ENCODE measurements around the gene P2RY8.
A peak's percentile ranks its signal among the peaks of the same experiment; 100 is the strongest.
"Not testable (repeated sequence)": the region's sequence is repeated elsewhere in the genome, so short reads cannot be mapped to it uniquely, and the experiment has no call there.

Gene P2RY8

GRCh38 chrX:1542994-1543725, 6.2 kb upstream of the P2RY8 start:
- DNase-seq: no peak

DNA sequence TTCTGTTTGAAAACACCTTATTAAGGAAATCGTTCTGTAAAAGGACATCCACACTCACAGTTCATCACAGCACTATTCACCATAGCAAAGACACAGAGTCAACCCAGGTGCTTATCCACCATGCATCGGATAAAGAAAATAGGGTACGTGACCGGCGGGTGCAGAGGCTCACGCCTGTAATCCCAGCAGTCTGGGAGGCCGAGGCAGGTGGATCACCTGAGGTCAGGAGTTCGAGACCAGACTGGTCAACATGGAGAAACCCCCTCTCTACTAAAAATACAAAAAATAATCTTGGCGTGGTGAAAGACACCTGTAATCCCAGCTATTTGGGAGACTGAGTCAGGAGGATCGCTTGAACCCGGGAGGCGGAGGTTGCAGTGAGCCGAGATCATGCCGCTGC, 2.2 kb upstream of the P2RY8 start:
- not testable (repeated sequence) for DNase-seq

DNA sequence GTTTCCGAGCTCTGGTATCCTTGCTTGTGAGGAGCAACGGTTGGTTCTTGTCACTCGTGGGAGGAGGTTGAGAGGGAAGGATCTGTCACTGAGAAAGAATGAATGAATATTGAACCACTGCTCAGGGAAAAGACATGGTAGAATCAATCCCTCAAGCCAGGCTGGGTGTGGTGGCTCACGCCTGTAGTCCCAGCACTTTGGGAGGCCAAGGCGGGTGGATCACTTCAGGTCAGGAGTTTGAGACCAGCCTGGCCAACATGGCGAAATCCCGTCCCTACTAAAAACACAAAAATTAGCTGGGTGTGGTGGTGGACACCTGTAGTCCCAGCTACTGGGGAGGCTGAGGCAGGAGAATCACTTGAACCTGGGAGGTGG, 718 bp upstream of the P2RY8 start:
- DNase-seq: not testable (repeated sequence)

- no peak for DNase-seq
These were observed 314 bp downstream of the P2RY8 start for GRCh38 chrX:1536712-1537030.

- peak; percentile 40 for DNase-seq
These were observed 1.5 kb downstream of the P2RY8 start for GRCh38 chrX:1535241-1536041.

GRCh38 chrX:1534301-1535168, 2.5 kb downstream of the P2RY8 start:
- DNase-seq: peak; percentile 25

DNA sequence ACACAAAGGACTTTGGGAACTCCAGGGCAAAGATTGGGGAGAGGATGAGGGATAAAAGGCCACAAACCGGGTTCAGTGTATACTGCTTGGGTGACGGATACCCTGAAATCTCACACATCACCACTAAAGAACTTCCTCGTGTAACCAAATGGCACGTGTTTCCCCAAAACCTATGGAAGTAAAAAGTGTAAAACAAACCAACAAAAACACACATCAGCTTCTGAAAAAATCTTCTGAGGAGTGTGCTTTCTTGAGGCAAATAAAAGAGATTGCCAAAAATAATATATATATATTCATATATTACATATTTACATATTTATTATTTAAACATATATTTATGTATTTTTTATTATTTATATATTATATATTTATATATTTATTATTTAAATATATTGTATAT, 3.9 kb downstream of the P2RY8 start:
- no peak for DNase-seq

DNA sequence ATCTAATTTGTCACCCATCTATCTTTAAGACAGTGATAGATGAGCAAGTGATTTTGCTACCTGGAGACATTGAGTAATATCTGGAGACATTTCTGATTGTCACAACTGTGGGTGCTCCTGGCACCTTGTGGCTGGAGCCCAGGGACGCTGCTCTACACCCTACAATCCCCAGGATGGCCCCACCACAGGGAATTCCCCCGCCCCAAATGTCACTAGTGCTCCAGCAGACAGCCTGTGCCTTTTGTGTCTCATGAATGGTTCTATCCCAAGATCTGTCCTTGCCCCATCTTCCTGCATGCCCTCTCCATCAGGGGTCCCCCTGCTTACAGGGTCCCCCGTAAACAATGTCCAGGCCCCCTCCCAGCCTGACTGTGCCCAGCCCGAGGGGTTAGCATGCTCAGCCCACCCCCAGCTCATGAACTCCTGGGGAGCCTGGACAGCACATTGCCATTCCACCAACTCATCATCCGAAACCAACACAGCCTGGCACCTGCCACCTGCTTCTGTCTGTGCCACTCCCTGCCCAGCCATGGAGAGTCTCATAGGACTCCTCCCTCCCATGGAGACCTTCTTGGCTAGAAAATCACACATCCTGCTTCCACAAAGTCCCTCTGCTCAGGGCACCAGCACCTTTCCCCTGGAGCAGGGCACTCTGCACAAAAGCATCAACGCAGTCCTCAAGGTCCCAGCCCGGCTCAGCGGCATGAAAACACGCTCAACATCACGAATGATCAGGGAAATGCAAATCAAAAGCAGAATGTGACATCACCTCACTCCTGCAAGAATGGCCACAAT, 5.7 kb downstream of the P2RY8 start:
- no peak for DNase-seq

- no peak for DNase-seq
These were observed 7.2 kb downstream of the P2RY8 start for GRCh38 chrX:1529756-1530155.

GRCh38 chrX:1529328-1529727, 7.7 kb downstream of the P2RY8 start:
- no peak for DNase-seq

GRCh38 chrX:1528884-1529203, 8.1 kb downstream of the P2RY8 start:
- DNase-seq: no peak

- DNase-seq: no peak
These were observed 8.7 kb downstream of the P2RY8 start for GRCh38 chrX:1528186-1528883.

DNA sequence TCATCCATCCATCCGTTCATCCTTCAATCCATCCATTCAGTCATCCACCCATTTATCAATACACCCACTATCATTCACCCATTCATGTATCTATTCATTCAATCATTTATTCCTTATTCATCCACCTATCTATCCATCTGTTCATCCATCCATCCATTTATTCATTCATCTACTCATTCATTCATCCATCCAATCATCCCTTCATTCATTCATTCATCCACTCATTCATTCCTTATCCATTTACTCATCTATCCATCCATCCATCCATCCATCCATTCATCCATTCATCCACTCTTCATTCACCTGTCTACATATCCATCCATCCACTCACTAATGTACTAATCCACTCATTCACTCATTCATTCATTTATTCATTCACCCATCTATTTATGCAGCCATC, 9.5 kb downstream of the P2RY8 start:
- DNase-seq: no peak

DNA sequence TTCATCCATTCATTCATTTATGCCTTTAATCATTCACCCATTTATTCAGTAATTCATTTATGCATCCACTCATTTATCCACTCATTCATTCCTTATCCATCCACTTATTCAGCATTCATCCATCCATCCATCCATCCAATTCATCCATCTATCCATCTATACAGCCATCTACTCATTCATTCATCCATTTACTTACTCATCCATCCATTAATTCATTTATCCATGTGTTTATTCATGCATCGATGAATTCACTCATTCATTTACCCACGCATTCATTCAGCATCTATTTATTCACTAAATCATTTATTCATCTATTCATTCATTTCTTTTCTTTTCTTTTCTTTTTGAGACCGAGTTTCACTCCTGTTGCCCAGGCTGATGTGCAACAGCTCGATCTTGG, 10.4 kb downstream of the P2RY8 start:
- DNase-seq: no peak

DNA sequence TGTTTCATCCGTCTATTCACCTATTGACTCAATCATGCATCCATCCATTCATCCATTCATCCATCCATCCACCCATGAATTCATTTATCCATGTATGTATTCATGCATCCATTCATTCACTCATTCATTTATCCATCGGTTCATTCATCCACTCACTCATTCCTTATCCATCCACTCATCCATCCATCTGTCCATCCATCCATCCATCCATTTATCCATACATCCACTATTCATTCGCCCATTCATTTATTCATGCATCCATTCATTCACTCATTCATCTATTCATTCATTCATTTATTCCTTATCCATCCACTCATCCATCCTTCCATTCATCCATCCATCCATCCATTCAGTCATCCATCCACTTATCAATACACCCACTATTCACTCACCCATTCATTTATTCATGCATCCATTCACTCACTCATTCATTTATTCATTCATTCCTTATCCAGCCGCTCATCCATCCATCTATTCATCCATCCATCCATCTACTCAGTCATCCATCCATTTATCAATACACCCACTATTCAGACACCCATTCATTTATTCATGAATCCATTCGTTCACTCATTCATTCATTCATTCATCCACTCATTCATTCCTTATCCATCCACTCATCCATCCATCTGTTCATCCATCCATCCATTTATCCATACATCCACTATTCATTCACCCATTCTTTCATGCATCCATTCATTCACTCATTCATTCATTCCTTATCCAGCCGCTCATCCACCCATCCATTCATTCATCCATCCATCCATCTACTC, 11.2 kb downstream of the P2RY8 start:
- no peak for DNase-seq

DNA sequence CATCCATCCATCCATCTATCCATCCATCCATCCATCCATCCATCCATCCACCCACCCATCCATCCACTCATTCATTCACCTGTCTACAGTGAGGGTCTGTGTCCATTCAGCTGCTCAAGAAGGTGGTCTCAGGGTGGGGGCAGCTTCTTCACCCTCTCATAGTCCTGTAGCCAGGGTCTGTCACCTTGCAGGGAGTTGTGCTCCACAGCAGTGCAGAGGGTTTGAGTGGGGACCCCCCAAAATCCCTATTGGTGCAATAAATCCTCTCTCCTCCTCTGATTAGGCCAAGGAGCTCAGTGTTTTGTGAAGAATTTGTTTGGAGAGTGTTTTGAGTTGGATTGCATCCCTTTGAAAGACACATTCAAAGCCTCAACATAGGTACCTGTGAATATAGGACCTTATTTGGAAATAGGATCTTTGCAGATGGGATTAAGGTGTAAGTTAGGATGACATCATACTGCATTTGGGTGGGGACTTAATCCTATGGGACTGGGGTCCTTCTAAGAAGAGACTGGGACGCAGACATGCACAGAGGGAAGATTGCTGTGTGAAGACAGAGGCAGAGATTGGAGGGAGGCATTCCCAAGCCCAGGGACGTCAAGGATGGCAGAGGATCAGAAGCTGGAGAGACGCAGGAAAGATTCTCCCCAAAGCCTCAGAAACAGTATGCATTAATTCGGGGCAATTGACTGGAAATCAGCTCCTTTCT, 12.0 kb downstream of the P2RY8 start:
- no peak for DNase-seq

DNA sequence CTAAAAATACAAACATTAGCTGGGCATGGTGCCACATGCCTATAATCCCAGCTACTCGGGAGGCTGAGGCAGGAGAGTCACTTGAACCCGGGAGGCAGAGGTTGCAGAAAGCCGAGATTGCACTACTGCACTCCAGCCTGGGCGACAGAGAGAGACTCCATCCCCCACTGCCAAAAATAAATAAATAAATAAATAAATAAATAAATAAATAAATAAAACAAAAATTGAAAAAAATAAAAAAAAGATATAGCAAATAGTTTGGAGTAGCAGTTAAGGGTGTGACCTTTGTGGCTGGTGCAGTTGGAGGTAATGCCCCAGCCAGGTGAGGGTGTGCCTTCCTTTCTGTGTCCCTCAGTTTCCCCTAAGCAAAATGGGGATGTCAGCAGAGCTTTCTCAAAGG, 14.1 kb downstream of the P2RY8 start:
- DNase-seq: not testable (repeated sequence)

DNA sequence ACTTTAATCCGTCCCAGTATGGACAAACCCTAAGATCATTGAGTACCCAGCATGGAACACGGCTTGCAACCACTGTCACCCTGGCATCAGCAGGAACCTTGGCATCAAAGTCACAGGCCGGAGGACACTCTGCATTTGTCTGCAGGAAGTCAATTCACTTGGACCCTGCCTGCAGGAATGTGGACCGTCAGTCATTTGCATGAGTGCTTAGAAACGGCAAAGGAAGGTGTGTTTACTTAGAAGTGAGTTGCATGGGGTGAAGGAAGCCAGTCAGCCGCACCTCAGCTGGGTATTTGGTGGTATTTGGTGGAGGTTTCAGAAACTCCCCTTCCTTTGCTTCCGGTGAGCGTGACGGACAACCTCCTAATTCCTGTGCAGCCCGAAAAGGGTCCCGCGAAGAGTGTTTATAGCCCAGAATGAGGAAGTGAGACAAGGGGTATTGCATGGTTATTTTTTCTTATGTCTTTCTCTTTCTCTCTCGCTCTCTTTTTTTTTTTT, 15.5 kb downstream of the P2RY8 start:
- peak; percentile 79 for DNase-seq

GRCh38 chrX:1520350-1520749, 16.6 kb downstream of the P2RY8 start:
- no peak for DNase-seq

DNA sequence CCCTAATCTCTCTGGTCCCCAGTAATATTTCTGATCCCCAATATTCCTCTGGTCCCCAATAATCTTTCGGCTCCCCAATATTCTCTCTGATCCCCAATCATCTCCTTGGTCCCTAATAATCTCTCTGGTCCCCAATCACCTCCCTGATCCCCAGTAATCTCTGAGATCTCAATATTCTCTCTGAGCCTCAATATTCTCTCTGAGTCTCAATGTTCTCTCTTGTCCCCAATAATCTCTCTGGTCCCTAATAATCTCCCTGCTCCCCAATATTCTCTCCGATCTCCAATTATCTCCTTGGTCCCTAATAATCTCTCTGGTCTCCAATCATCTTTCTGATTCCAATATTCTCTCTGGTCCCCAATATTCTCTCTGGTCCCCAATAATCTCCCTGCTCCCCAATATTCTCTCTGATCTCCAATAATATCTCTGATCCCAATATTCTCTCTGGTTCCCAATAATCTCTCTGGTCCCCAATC, 17.9 kb downstream of the P2RY8 start:
- DNase-seq: no peak

- DNase-seq: no peak
These were observed 18.5 kb downstream of the P2RY8 start for GRCh38 chrX:1518512-1518911.
